GM18951 (cell line): ENCODE measurements around the gene PITPNM2.
"Not testable (repeated sequence)": the region's sequence is repeated elsewhere in the genome, so short reads cannot be mapped to it uniquely, and the experiment has no call there.

Experiments
- POLR2A ChIP-seq: IDR thresholded peaks from 4 replicates; pipeline ENCODE4 v1.6.1; 2011; ENCODE audit warnings: mild to moderate bottlenecking; ENCODE audit not compliant: insufficient read length, insufficient read depth; ENCODE audit errors: extremely low read depth
- in situ Hi-C: fragments of 300-500 bp; cut with MboI; formaldehyde crosslinking; loops from one replicate; pipeline ENCODE4 v1.12.0; 2022; ENCODE audit warnings: low sequenced_read_pairs, mixed read lengths, inconsistent platforms; ENCODE audit not compliant: unreplicated experiment

The PITPNM2 gene

DNA sequence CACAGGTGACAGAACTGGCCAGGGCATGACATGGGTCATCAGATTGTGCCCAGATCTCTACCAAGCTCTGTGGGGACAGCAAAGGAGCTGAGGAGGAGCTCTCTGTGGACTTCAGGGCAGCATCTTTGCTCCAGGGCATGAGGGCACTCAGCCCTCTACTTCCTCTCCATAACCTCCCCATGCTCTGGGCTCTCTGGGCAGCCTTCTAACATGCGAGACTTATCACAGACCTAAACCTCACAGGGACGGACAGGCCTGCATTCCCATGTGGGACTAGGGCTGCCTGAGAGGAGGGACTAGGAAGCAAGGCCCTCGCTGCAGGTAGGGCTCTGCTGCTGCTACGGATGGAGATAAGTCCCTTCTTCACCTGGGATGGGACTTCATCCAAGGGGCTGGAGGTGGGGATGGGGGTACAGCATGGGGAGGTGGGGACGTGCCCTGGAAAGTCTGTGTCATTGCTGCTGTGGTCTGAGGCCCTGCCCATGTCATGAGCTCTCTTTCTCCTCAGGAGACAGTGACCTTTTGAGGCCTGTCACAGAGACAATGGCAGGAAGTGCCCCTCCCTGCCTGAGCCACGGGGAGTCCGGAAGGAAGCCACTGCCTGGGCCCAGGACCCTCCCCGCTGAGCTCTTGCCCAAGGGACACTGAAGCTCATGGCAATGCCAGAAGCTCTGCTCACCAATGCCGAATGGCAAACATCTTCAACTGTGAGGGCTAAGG lies 44.1 kb downstream of the PITPNM2 start:
- no peak for TF ChIP-seq POLR2A
- in situ Hi-C loops = no loop called here

DNA sequence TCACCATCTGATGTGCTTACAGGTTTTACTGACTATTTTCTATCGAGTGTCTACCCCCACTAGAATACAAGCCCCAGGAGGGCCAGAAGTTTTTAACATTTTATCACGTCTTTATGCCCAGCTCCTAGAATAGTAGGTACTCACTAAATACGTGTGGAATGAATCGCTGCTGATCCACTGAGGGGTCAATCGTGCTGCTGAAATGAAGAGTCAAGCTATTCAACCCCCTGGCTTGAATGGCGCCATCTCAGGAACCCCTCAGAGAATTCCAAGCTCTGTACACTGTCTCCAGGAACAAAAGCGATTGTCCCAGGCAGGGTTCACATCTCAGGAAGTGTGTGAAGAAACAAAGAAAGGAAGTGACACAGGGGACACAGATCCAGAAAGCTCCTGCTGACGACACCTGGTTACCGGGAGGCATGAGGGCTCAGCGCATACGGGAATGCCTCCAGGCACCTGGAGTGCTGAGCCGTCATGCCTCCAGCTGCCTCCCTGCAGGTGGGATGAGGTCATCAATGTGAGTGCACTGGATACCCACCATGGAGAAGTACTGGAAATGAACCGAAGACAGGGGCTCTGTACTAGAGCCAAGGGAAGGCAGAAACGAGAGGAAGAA lies 45.6 kb downstream of the PITPNM2 start:
- no peak for TF ChIP-seq POLR2A
- in situ Hi-C loops = no loop called here

DNA sequence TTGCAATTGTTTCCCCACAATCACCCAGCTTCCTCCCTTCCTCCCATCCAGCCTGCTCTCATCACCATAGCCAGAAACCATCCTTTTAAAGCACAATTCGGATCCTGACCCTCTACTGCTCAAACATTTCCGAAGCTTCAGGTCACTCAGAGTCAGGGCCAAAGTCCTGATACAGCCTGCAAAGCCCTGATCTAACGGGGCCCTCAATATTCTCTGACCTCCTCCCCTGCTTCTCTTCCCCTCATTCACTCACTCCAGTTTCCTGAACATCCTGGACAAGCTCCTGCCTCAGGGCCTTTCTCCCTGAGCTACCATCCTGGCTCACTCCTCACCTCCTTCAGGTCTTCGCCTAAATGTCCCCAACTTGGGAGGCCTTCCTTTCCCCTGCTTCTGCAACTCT lies 46.1 kb downstream of the PITPNM2 start:
- no peak for TF ChIP-seq POLR2A
- in situ Hi-C loops = no loop called here

GRCh38 chr12:123104094-123104493 lies 46.8 kb downstream of the PITPNM2 start:
- in situ Hi-C loops = not testable (repeated sequence)

DNA sequence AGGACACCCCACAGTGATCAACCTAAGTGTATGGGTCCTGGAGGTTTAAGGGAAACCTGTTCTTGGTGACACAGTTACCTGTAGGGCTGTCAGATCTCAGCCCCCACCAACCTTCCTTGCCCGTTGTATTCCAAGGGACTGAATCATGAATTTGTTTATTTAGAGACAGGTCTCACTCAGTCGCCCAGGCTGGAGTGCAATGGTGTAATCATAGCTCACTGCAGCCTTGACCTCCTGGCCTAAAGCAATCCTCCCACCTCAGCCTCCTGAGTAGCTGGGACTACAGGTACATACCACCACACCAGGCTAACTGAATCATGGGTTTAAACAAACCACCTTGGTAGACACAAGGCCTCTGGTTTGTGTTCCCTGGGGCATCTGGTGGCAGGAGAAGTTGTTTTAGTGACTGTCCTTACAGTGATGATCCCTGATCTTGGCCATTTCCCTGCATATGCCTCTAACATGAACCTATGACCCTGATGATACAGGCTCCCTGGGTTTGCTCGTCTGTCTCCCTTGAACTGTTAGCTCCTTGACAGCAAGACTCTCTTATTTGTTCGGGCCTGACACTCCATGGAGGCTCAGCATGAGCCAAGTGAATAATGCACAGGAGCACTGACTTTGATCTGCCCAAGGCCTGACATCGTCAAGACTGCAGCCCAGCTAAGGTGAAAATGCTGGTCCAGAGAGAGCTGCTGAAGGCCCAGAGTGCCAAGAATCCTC lies 47.9 kb downstream of the PITPNM2 start:
- no peak for TF ChIP-seq POLR2A
- in situ Hi-C loops = no loop called here

- no peak for TF ChIP-seq POLR2A
- in situ Hi-C loops = no loop called here
Observed at GRCh38 chr12:123102366-123102765, 48.5 kb downstream of the PITPNM2 start.

- in situ Hi-C loops = no loop called here
- no peak for TF ChIP-seq POLR2A
Observed at GRCh38 chr12:123101526-123101925, 49.4 kb downstream of the PITPNM2 start.
